ENCODE measurements around the gene REC114. TPM values are rescaled to one million over a fixed set of nuclear protein-coding genes. Genes with fewer than 3 reads are reported as not detected.
"Not testable (repeated sequence)": the region's sequence is repeated elsewhere in the genome, so short reads cannot be mapped to it uniquely, and the experiment has no call there.

Gene REC114
- polyA plus RNA-seq, 1 experiment: not detected

GRCh38 chr15:73538563-73539211 is 95.7 kb downstream of the REC114 start:
- H3K36me3 ChIP-seq (ENCODE audit: control insufficient read depth, insufficient read depth, low read length): no peaks in the 10 kb centered on the region
- DNase-seq (ENCODE audit: low read depth): no peak
- no peak overlapping the region for H3K4me3 ChIP-seq (ENCODE audit: low read depth, low read length)
- CTCF ChIA-PET: no interaction called here
- POLR2A ChIA-PET: no interaction called here
- no peak for TF ChIP-seq CTCF (IDR thresholded peaks at IDR 0.05; ENCODE audit: insufficient read depth, low read depth, low read length)
- no peaks in the 10 kb centered on the region for H3K27me3 ChIP-seq (ENCODE audit: control insufficient read depth, insufficient read depth, low read length)

- CTCF ChIA-PET: interaction anchor here (0.6 to 1.0 kb wide), 2 partner anchors 9 to 13 kb away, joined by 3 to 4 read pairs; no protein-coding TSS in a partner anchor
- no peak for TF ChIP-seq CTCF (IDR thresholded peaks at IDR 0.05; ENCODE audit: insufficient read depth, low read depth, low read length)
Observed at GRCh38 chr15:73539212-73540128, 96.5 kb downstream of the REC114 start.

GRCh38 chr15:73540161-73540560 is 97.2 kb downstream of the REC114 start:
- CTCF ChIA-PET: interaction anchor here (0.6 to 1.0 kb wide), 2 partner anchors 10 to 14 kb away, joined by 3 to 4 read pairs; no protein-coding TSS in a partner anchor
- POLR2A ChIA-PET: no interaction called here
- Histone ChIP-seq H3K36me3 (ENCODE audit: control insufficient read depth, insufficient read depth, low read length) (no peaks in the 10 kb centered on the region; the same call in 1 of the 2 replicates), H3K27me3 (ENCODE audit: control insufficient read depth, insufficient read depth, low read length) (no peaks in the 10 kb centered on the region), H3K4me3 (ENCODE audit: low read depth, low read length) (no peak overlapping the region)
- DNase-seq (ENCODE audit: low read depth): no peak
- TF ChIP-seq CTCF (IDR thresholded peaks at IDR 0.05; ENCODE audit: insufficient read depth, low read depth, low read length): no peak

More at GRCh38 chr15:73539212-73540128, 96.5 kb downstream of the REC114 start:
- Histone ChIP-seq H3K4me3 (ENCODE audit: low read depth, low read length) (no peak overlapping the region), H3K27me3 (ENCODE audit: control insufficient read depth, insufficient read depth, low read length) (no peaks in the 10 kb centered on the region), H3K36me3 (ENCODE audit: control insufficient read depth, insufficient read depth, low read length) (no peaks in the 10 kb centered on the region)
- POLR2A ChIA-PET: no interaction called here
- DNase-seq (ENCODE audit: low read depth): no peak

GRCh38 chr15:73541479-73541878 is 98.5 kb downstream of the REC114 start:
- no peak for TF ChIP-seq CTCF (IDR thresholded peaks at IDR 0.05; ENCODE audit: insufficient read depth, low read depth, low read length)
- POLR2A ChIA-PET: no interaction called here
- Histone ChIP-seq H3K4me3 (ENCODE audit: low read depth, low read length) (no peak overlapping the region), H3K36me3 (ENCODE audit: control insufficient read depth, insufficient read depth, low read length) (no peaks in the 10 kb centered on the region; the same call in 1 of the 2 replicates), H3K27me3 (ENCODE audit: control insufficient read depth, insufficient read depth, low read length) (no peaks in the 10 kb centered on the region)
- CTCF ChIA-PET: interaction anchor here (0.6 kb wide), 1 partner anchor 1642 kb away, joined by 3 read pairs; no protein-coding TSS in a partner anchor
- DNase-seq (ENCODE audit: low read depth): no peak

GRCh38 chr15:73548925-73549324 is 106.0 kb downstream of the REC114 start:
- H3K4me3 ChIP-seq (ENCODE audit: low read depth, low read length); POLR2A ChIA-PET; H3K27me3 ChIP-seq (ENCODE audit: control insufficient read depth, insufficient read depth, low read length); H3K36me3 ChIP-seq (ENCODE audit: control insufficient read depth, insufficient read depth, low read length); CTCF ChIA-PET; DNase-seq (ENCODE audit: low read depth): not testable (repeated sequence)
